Left kidney (tissue), 2 donors: ENCODE measurements around the gene NCDN. TPM values are rescaled to one million over a fixed set of nuclear protein-coding genes. Genes with fewer than 3 reads are reported as not detected.
"Not testable (repeated sequence)": the region's sequence is repeated elsewhere in the genome, so short reads cannot be mapped to it uniquely, and the experiment has no call there.

Source experiments
- DNase-seq: peaks from one replicate; pipeline ENCODE4 v3.0.0-alpha.2; 2013
- polyA plus RNA-seq: library from polyadenylated mRNA; unstranded; fragments of 120-200 nt; gene quantifications from one replicate; pipeline ENCODE4 v1.2.1, GENCODE V29; 2013; ENCODE audit not compliant: insufficient read length

NCDN gene
- polyA plus RNA-seq, 1 donor, result 14.9 TPM

DNA sequence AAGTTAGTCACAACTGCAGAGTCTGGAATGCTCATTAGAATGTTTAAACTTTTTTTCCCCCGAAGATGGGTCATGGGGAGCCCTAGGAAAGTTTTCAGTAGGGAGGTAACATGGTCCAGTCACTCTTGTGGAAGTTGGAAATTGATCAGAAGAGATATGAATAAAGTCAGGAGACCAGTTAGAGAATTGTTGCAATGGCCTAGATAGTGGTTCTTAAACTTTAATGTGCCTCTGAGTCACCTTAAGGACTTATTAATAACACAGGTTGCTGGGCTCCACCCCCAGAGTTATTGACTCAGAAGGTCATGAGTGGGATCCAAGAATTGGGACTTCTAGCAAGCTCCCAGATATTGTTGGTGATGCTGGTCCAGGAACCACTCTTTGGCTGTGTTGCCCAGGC lies 12.3 kb downstream of the NCDN start:
- no peak for DNase-seq

DNA sequence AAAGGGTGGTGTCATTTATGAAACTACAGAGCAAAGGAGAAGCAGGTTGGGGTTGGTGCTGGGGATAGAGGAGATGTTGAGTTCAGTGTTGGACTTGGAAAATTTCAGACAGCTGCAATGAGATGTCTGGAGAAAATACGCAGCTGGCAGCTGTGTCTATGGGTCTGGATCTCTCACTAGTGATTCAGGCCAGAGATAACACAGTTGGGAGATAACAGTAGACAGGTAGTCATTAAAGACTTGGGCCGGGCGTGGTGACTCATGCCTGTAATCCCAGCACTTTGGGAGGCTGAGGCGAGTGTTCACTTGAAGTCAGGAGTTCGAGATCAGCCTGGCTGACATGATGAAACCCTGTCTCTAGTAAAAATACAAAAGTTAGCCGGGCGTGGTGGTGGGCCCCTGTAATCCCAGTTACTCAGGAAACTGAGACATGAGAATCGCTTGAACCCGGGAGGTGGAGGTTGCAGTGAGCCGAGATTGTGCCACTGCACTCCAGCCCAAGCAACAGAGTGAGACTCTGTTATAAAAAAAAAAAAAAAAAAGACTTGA lies 13.1 kb downstream of the NCDN start:
- DNase-seq, result no peak

DNA sequence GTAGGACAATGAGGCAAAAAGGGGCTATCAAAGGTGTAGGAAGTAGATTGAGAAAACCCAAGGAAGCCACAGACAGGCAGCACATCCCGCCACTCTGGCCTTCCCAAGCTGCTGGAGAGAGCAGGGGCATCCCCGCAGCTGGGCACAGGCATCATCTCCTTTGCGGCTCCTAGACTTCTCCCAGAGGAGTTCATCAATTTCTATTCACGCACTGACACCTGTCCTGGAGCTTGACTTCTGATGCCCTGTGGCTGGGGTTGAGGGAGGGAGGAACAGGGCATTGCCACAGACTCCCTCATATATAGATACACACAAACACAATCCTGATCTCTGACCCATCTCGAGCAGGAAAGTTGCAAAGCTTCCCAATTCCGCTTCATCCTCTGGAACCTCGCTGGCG lies 13.7 kb downstream of the NCDN start:
- no peak for DNase-seq

DNA sequence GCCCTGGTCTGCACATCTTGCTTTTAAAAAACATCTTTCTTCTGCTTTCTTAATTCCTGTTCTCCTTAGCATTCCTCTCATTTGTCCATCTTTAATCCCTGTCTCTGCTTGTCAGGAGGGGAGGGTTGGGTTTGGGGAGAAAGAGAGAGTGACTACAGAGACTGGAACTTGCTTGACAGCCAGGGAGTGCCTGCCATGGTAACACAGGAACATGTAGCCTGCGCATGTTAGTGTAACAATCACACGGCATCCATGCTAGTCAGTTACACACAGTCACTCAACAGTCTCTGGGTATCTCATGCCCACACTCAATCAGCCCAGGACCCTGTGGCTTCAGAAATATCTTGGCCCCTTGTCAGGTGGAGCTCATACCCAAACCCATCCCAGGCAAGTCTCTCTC lies 14.7 kb downstream of the NCDN start:
- DNase-seq, result no peak

DNA sequence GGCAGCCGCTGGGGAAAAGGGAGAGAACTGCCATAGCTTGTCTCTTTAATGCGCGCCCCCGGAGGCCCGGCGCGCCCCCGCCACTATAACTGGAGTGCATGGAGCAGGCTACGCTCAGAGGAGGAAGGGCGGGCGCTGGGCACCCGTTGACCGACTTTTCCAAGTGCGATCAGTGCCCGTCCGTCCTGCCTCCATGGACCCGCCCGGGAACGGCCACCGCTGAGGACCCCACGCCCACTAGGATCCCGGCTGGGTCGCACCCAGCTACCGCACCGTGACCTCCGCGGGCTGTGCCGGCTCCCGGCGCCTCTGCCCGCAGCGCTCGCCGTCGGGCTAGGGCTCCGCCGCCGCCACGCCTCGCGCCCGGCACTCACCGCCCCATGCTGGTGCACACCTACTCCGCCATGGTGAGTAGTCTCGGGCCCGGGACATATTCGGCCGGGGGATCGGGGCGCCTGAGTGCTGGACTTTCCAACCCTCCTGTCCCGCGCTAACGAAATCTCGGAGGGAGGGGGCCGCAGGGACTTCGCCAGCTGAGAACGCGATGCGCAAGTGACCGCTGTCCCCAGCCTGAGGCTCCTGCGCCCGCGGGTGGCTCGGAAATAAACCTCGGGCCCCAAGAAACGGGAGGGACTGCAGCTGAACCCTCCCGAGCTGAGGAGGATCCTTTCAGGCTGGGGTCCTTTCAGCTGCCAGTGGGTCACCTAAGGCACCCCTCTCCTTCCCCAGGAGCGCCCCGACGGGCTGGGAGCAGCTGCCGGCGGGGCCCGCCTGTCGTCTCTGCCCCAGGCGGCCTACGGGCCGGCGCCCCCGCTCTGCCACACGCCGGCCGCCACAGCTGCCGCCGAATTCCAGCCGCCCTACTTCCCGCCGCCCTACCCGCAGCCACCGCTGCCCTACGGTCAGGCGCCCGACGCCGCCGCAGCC lies 15.9 kb downstream of the NCDN start, which contains the start of gene TFAP2E:
TFAP2E (plus strand) TSS at position 117 of the 927 bp plus-strand sequence; CDS start at position 381, 264 bp downstream.
- DNase-seq, result no peak

DNA sequence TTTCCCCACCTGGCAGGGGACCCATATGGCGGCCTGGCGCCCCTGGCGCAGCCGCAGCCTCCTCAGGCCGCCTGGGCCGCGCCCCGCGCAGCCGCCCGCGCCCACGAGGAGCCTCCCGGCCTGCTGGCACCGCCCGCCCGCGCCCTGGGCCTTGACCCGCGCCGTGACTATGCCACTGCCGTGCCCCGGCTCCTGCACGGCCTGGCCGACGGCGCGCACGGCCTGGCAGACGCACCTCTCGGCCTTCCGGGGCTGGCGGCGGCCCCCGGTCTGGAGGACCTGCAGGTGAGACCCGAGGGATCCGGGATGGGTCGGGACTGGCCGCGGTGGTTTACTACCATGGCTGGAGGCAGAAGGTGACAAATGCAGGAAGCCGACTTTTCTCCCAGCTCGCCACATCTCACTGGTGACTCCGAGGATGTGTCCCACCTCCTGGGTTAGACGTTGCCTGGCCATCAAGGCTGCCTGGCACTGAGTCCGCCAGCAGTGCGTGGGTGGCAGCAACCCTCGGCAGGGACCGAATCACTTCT lies 16.6 kb downstream of the NCDN start:
- DNase-seq, result no peak

DNA sequence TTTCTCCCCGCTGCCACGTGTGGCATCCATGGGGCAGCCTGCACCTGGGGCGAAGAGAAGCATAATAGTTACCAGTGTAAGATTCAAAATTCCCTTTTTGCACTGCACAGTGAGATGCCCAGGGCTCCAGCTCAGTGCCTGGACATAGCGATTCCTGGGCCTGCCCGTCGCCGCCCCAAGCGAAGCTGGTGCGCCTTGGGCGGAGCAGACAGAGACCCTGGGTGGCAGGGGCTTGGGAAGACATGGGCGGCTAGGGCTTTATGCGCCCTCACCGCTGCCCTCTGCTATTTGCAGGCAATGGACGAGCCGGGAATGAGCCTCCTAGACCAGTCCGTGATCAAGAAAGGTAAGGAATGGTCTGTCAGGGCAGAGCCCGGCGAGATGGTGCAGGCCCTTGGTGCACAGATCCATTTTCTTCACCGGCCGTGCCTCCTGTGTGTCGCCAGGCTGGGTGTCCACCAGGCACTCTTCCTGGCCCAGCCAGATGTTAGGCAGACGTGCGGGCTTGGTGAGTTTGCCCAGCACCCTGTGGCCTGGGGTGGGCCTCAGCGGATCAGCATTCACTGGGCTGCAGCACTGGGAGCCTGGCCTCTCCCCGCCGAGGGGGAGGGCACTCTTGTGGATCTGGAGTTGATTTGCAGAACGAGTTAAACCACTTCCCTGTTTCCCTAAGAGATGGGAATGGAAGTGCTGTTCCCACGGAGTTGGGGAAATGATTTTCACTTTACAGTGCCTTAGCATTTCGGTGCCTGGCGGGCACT lies 17.2 kb downstream of the NCDN start:
- no peak for DNase-seq

DNA sequence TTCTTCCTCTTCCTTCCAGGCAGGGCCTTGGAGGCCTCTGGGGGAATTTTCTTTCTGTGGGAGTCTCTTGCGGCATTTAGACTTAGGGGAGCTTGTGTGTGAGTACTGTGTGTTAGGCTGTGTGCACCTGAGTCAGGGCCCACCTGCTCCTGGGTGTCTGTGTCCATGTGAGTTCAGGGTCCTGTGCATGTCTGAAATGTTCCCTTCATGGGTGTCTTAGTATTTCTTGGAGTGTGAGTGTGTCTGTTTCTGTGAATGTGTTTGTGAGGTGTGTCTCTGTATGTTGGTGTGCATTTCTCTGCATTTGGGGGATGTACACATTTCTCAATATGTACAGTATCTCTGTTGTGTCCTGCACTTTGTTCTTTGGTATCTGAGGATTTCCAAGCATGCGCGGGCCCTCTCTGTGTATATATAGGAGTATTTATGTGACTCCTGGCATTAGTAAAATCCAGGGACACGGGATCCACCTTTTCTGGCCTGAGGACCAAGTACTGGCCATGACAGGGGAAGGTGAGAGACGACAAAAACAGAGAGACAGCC lies 17.9 kb downstream of the NCDN start:
- no peak for DNase-seq

DNA sequence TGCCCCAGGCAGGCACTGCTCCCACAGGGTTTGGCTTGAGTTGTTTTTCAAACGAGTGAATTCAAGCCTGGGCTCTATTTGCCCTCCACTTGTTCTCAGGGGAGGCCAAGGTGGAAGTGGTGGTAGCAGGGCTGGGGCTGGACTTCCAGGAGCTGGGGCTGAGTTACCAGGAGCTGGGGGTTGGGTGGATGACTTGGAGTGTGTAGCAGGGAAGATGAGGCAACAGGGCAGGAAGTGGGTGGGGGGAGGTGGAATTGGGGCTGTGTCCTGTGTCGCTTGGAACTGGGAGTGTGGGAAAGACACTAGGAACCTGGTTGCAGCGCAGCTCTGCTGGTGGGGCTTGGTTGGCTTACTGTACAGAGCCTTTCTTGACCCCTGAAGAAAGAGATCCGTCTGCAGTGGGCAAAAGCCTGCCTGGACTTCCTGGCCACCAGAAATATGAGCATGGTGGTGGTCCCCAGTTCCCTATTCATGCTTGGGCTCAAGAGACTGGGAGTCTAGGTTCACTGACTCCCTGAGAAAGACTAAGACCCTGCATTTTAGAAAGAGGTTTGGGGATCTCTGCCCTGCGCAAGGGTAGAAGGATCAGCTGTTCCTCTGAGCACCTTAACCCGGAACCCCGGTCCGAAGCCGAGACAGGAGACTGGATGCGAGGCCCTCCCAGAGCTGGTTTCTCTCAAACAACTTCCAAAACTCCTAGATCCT lies 18.6 kb downstream of the NCDN start:
- no peak for DNase-seq

DNA sequence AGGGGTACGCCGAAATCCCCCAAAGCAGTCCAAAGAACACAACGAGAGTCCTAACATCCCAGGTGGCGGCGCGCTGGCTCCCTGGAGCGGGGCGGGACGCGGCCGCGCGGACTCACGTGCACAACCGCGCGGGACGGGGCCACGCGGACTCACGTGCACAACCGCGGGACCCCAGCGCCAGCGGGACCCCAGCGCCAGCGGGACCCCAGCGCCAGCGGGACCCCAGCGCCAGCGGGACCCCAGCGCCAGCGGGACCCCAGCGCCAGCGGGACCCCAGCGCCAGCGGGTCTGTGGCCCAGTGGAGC lies 19.1 kb downstream of the NCDN start:
- DNase-seq, result not testable (repeated sequence)

DNA sequence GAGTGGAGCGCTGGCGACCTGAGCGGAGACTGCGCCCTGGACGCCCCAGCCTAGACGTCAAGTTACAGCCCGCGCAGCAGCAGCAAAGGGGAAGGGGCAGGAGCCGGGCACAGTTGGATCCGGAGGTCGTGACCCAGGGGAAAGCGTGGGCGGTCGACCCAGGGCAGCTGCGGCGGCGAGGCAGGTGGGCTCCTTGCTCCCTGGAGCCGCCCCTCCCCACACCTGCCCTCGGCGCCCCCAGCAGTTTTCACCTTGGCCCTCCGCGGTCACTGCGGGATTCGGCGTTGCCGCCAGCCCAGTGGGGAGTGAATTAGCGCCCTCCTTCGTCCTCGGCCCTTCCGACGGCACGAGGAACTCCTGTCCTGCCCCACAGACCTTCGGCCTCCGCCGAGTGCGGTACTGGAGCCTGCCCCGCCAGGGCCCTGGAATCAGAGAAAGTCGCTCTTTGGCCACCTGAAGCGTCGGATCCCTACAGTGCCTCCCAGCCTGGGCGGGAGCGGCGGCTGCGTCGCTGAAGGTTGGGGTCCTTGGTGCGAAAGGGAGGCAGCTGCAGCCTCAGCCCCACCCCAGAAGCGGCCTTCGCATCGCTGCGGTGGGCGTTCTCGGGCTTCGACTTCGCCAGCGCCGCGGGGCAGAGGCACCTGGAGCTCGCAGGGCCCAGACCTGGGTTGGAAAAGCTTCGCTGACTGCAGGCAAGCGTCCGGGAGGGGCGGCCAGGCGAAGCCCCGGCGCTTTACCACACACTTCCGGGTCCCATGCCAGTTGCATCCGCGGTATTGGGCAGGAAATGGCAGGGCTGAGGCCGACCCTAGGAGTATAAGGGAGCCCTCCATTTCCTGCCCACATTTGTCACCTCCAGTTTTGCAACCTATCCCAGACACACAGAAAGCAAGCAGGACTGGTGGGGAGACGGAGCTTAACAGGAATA lies 19.7 kb downstream of the NCDN start:
- DNase-seq, result no peak

DNA sequence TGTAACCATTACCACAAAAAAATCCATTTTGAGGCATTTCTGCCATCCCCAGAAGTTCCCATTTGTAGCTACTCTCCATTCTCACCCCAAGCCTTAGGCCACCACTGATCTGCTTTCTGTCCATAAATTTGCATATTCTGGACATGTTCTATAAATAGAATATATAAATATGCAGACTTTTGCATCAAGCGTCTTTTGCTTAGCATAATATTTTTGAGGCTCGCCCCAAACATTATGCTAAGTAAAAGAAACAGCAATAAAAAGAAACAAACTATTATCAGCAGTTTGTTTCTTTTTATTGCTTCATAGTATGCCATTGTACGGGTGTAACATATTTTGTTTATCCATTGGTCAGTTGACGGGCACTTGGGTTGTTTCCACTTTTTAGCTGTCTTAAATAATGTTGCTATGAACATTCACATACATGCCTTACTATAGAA lies 23.4 kb downstream of the NCDN start:
- DNase-seq, result no peak

DNA sequence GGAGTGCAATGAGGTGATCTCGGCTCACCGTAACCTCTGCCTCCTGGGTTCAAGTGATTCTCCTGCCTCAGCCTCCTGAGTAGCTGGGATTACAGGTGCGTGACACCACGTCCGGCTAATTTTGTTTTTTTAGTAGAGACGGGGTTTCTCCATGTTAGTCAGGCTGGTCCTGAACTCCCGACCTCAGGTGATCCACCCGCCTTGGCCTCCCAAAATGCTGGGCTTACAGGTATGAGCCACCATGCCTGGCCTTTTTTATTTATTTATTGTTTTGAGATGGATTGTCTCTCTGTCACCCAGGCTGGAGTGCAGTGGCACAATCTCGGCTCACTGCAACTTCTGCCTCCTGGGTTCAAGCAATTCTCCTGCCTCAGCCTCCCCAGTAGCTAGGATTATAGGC lies 24.0 kb downstream of the NCDN start:
- not testable (repeated sequence) for DNase-seq

DNA sequence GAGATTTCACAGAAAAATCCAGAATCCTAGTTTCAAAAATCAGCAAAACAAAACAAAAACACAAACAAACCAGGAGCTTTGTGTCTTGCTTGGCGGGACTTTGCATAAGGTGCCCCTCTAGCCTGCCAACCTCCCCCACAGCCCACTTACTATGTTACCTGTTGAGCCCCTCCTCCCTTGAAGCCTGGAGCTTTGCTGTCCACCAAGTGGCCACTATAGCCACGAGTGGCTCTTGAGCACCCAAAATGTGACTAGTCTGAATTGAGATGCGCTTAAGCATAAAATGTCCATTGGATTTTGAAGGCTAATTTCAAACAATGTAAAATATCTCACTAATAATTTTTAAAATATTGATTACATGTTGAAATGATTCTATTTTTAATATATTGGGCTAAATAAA lies 27.7 kb downstream of the NCDN start:
- no peak for DNase-seq

DNA sequence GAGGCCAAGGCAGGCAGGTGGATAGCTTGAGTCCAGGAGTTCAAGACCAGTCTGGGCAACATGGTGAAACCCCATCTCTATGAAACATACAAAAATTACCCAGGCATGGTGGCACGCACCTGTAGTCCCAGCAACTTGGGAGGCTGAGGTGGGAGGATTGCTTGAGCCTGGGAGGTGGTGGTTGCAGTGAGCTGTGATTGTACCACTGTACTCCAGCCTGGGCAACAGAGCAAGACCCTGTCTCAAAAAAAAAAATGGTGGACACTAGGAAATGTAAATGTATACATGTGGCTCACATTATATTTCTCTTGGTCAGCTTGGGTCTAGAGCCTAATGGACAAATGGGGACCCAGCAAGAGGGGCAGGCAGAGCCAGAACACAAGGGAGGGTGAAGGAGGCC lies 28.2 kb downstream of the NCDN start:
- not testable (repeated sequence) for DNase-seq

DNA sequence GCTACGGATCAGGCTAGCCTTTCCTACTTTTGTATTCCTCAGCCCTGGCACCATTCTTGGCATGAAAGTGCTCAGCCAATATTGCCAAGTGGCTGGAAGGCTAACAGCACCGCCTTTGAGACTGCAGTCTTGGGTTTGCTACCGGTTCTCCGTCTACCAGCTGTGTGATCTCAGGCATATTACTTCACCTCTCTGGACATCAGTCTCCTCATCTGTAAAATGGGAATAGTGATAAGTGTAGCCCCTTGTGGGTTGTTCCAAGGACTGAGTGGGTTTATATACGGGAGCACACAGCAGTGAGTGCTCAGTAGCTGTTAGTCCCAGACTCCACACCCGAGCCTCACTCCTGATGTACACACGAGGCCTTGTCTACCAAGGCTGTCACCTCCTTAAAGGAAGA lies 29.2 kb downstream of the NCDN start:
- no peak for DNase-seq

DNA sequence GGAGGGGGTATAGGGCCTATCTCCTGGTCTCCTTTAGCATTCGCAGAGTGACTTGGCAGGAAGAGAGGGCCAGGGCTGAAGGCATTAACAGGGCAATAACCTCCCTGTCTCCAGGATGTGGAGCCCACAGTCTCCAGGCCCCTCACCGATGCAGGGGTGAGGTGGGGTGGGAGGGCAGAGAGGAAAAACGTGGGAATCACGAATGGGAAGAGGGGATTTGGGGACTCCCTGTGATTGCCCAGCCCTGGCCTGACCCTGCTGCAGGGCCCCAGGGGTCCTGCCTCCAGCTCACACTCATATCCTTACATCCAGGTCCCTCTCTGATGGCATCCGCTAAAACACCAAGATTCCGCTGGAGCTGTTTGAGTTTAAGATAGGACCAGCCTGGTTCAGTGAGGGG lies 30.1 kb downstream of the NCDN start:
- no peak for DNase-seq

DNA sequence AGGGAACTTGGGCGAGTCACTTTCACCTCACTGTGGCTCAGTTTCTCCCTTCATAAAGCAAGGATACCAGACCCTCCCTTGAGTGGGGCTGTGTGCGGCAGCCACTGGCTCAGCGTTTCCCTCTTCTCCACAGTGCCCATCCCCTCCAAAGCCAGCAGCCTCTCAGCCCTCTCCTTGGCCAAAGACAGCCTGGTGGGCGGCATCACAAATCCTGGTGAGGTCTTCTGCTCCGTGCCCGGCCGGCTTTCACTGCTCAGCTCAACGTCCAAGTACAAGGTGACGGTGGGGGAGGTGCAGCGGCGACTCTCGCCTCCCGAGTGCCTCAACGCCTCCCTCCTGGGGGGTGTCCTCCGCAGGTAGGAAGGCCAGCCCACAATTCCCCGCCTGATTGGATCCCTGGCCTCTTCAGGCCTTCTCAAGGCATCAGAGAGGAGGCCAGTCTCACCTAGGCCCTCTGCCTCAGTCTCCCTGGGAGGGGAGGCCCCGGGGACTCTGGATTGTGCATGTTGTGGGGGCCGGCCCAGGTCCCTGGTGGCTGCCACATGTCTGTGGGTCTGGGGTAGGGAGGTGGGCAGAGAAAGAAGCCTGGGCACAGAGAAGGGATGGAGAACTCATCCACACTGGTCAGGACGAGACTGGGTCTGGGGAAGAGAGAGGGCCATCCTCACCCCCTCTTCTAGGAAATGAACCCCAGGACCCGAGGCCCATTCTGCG lies 30.8 kb downstream of the NCDN start:
- no peak for DNase-seq

DNA sequence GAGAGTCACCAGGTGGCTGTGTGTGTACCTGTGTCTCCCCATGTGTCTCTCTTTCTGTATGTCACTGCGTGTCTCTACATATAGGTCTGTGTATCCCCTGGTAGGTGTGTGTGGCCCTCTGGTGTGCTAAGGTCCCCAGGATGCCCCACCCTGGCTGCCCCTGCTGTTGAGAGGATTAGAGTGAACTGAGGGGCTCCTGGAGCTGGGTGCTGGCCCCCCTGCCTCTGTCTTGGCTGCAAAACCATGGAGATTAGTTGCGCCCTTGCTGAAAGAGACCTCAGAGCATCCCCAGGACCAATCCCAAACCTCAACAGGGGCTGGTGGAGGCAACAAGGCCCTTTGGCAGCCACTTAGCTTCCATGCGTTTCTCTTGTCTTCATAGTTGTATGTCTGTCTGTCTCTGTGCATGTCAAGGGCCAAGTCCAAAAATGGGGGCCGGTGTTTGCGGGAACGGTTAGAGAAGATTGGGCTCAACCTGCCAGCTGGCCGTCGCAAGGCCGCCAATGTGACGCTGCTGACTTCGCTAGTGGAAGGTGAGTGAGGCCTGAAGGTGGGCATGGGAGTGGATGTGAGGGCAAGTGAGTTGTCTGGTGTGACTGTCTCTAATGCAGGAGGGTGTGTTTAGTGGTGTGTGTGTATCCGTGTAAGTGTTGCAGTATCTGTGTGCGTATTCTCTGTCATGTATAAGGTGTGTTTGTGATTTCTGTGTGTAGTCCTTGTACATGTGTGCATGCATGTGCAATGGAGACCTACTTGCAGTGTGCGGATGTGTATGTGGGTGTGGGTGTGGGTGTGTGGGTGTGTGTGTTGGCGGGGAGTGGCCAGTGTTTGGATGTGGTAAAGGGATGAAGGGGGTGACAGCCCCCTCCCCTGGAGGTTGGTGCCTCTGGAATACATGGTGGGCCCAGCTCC lies 32.2 kb downstream of the NCDN start:
- DNase-seq, result no peak
